ENCODE data around the gene THRB.
A peak's percentile ranks its signal among the peaks of the same experiment; 100 is the strongest.

THRB gene

DNA sequence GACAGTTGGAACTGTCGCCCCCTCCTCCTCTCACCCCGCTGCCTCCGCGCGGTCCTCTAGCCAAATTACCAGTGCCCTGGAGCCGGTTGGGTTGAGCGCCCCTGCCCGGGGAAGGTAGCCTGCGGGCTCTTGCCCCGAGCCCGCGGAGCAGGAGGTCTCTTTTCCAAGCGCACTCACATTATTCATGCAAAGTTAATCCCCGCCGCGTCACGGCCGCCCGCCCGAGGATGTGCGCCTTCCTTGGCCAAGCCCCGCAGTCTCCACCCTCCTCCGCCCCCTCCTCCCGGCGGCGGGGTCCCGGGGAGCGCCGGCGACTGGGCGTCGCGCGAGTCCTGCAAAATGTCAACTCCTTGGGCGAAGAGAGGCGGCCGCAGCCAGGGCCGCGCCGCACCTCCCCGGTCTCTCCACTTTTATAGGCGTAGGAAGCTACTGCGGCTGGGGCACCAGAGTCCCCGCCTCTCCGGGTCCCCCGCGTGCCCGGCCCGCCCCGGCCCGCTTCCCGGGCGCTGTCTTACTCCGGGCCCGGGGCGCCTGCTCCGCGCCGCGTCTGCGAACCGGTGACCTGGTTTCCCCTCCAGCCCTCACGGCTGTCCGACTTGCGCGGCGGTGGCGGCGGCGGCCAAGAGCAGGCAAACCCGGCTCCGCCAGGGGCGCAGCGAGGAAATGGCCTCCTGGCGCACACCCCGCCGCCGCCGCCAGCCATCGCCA, at the start of gene THRB:
TSS of gene THRB (minus strand) at position 233 of the 708 bp plus-strand sequence.
- peak; percentile 62 for DNase-seq

DNA sequence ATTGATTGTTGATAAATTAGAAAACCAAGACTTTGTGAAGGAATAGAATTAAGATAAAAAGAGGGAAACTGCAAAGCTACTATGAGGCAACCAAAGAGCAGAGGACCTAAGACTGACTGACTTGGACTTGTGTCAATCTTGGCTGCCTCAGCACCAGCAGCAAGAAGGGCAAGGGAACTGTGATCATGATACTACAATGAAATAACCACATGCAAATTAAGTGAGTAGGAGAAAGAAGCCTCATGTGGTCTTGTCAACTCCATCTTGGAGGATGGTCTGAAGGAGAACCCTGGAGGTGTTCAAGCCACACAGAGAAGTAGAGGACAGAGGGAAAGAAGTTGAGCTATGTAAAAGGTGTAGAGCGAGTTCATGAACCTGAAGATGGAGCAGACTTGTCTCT, 47.3 kb upstream of the THRB start:
- DNase-seq, result no peak

DNA sequence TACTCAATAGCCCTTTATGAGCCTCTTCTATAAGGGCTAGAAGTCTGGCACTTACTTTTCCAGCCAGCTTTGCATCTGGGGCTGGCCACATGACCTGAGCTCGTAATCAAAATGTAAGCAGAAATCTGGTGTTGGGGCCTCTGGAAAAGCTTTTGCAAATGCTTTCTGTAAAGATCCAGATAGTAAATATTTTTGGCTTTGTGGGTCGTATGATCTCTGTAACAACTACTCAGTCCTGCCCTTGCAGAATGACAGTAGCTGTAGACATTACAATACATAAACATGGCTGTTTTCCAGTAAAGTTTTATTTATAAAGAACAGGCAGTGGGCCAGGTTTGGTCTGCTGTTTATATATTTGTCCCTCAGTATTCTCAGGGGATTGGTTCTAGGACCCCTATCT, 46.2 kb upstream of the THRB start:
- no peak for DNase-seq

DNA sequence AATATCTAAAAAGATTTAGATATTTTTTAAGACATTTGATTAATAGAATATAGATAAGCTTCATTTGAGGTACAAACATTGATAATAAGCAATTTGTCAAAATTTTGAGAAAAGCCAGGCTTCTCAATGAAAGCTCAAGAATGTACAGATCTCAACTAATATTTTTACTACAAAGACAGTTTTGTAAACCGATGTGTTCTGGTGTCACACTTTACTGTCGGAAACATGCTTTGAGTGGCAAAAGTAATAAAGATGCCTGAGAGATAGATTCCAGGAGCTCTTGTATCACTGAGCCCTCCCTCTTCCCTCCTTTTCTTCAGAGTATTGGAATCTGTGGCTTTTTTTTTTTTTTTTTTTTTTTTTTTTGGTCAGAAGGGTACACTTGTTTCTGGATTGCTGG, 45.0 kb upstream of the THRB start:
- DNase-seq, result no peak

DNA sequence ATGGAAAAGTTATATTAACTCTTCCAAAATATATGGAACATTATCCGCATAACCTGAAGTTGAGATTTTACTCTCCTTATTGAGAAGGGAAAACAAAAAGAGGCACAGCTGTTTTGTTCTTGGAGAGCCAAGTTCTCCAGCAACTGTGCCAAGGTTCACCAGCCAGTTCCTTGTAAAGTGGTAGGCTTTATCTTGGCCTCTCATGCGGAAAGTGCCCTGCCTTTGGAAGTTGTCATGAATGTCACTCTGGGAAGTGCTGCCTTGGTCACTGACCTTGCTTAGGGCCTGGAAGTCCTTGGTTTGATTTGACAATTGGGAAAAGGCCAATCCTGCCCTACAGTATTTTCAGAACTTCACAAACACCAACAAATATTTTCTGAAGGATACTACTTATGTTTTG, 44.2 kb upstream of the THRB start:
- DNase-seq, result no peak

DNA sequence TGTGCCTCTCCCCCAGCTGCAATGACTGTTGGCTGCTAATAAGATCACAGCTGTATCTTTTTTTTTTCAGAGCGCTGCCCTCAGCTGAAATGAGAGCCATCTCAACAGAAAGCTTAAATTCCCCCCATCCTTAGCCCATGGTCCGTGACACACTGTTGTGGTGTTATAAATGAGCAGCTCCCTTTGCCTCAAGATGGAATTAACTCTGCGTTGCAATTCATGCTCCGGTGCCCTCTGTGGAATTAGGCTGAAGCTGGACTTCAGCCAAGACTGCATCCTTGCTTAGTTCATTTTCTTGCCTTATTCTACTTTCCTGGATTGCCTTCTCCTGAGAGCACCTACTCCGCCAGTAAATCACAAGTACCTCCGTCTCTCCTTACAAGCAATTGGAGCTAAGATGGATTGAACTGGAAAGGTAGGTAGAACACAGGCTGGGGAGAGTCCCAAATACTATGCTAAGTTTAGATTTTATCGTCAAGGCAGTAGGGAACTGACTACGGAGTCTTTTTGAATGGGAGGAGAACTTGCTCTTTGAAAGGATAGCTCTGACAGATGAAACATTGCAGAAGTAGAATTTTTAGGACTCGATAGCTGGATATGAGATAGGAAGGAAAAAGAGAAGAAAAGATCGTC, 39.0 kb upstream of the THRB start:
- DNase-seq, result no peak

DNA sequence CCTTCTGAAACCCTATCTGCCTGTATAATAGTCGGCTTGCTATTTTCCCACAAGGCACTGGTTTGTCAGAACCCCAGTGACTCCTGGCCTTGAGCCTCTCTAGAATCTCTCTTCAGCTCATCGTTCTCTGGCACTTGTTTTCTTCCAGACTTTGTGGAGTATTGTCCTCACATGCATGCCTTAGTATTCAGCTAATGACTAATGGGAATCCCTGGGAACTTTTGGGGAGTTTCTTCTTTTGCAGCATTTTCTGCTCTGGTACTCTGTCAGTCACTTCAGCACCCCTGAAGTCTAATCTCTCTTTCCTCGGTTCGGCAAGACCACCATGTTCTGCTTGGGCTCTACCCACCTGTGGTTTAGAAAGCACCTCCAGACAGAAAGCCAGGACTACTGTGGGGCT, 35.8 kb upstream of the THRB start:
- no peak for DNase-seq

DNA sequence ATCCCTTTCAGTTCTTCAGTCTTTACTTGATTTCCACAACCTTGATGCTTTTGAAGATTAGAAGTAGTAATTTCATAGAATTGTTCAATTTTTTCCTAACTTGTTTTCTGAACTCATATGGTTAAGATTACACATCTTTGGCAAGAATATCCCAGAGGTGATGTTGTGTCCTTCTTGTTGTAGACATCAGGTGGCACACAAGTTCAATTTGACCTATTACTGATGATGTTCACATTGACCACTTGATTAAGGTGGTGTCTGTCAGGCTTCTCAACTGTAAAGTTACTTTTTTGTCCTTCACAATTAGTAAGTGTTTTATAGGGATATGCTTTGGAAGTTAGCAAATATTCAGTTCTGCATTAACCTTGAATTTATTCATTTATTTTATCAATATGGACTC, 34.6 kb upstream of the THRB start:
- DNase-seq, result no peak

DNA sequence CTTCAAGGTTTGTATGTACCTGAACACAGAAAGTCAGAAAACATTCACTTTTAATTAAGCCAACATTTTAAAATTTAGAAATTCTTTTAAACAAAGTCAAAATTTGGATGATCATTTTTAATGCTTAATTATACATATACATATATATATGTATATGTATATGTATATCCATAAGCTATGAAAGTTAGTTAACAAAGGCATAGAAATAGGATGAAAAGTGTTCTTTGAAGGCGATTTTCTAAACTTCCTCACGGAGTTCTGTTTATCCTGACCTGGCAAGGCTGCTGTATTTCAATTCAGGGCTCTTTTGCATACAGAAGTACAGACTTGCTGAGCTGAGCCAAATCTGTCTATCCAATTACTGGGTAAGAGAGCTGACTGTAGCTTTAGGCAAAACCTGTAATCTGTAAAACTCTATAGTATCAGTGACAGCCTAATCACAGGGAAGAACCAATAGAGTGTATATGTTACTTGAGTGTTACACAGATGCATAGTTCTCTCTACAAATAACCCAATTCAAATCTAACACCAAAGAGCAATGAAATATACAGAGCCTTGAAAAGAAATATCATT, 32.1 kb upstream of the THRB start:
- no peak for DNase-seq

DNA sequence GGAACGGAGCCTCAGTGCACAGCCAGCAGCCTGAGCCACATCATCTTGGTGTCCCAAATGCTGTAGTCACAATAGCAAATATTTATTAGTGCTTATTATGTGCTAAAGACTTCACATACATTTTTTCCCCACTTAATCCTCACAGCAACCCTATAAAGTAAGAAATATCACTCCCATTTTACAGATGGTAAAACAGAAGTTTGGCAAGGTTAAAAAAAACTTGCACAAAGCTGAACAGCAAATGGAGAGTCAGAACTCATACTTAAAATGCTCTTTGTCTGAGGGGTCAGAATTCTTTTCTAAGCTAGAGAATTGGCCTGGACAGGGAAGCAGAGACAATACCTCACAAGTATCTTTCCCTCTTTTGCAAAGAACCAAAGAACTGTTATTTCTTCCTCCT, 30.9 kb upstream of the THRB start:
- no peak for DNase-seq

DNA sequence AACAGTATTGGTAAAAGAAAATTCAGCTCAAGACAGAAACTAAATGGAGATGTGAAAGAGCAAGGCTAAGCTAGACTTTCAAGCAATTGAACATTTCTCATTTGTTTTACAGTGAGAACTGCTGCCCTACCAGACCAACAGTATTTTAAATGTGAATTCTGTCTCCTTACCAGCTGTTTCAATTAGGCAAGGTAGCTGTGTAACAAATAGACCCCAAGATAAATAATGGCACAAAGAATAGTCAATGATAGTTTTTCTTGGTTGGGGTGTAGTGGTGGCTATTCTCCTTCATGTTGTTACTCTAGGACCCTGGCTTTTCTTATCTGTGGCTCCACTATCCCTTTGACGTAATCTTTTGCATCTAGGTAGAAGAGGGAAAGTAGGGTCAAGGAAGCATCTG, 30.4 kb upstream of the THRB start:
- no peak for DNase-seq

DNA sequence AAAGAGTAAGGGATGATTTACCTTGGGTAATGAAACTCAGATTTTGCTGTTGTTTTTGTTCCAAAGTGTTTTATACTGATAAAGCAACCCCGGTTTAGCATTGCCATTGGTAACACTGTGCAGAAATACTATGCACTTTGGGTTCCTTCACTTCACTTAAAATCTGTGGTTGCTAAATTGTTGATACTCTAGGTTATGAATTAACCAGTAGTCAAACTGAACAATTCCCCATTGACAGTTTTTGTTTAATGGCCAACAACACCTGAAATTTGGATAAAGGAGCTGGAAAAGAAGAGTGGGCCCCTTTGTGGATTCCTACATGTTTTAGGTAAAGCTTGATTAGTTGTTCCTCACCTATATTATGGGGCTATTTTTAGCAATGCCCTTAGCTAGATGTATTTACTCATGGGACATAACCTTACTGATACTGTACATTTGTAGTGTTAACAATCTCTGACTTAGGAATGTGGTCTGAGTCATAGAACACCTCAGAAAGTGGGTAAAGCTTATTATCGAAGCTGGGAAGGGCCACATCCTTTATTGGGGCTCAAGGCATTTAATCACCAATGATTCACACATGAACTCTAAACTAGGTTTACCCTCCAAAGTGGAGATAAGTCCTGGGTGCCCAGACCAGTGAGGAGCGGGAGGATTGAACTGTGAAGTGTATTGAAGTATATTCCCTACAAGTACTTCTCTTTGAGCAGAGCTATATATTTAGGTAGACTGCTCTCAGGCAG, 29.5 kb upstream of the THRB start:
- peak; percentile 24 for DNase-seq

DNA sequence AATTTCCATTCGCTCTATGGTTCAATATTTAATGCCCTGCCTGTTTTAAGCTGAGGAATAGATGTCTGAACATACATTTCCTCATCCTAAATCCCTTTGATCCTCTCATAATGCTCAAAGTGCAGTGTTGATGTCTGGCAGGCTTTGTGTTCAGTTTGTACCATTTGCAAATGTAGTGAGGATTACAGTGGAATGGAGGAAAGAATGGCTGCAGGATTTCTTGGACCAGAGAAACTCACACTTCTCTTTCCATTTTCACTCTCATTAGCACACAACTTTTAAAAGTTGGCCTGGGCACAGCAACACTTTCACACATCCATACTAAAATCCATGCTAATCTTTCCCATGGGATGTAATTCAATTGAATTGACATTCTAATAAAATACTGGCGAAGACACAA, 28.6 kb upstream of the THRB start:
- DNase-seq, result no peak

DNA sequence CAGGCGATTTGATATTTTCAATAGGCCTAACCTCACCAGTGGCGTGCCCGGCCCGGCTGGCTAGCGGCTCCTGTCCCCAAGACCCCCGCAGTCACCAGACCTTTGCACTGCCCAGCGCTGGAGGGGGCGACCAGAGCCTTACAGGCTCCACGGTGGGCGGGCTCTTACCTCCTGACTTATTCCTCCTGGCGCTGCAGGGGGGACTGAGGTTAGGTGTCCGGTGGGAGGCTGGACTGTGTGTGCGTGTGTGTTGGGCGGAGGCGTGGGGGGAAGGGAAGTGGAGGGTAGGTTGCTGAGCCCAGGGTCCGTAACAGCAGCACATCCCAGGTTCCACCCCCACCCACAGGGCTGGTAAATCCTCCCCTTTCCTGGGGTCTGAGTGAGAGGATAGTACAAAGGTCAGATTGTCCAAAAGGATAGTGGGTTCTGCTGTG, 27.5 kb upstream of the THRB start:
- DNase-seq, result no peak

DNA sequence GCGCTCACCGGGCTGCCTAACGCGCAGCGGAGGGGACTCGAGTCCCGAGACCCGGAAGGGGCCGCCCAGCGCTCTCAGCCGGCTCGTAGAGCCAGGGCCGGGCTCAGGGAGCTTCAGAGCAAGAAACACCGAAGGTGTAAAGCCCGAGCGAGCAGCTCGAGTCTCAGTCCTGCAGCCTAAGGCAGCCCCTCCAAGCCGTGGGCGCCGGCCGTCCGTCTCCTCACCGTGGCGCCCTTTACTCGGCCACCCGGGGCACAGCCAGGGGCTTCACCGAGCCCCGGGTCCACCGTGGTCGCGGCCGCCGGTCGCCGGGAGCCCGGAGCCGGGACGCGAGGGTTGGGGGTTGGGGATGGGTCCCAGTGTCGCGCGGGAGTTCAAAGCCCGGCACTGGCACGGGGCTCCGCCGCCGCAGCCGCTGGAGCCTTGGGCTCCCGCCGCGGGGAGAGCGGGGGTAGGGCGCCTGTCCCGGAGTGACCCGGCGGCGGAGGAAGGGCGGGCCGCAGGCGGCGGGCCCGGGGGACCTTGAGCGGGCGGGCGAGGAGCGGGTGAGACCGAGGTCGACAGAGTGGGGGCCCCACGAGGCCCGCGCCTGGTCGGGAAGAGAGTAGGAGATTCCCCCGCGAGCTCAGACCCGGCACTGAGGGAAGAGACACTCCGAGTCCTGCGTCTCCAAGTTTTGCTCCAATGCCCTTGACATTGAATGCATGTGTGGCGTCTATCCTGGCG, 26.9 kb upstream of the THRB start:
- peak; percentile 37 for DNase-seq

DNA sequence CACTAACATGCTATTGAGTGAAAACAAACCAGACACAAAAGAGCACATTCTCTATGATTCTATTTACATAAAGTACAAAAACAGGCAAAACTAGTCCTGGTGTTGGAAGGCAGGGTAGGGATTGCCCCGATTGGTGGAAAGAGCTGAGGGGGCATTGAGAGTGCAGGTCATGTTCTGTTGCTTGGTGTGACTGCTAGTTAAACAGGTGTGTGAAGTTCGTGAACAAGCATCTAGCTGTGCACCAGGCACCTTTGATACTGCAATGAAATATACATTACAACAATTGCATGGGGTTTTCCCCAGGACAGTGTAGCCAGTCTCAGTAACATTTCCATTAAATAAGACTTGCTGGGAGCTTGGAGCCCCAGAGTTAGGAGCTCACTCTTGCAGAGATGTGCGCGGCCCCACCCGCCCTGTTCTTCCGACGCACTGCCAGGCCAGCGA, 26.3 kb upstream of the THRB start:
- no peak for DNase-seq

DNA sequence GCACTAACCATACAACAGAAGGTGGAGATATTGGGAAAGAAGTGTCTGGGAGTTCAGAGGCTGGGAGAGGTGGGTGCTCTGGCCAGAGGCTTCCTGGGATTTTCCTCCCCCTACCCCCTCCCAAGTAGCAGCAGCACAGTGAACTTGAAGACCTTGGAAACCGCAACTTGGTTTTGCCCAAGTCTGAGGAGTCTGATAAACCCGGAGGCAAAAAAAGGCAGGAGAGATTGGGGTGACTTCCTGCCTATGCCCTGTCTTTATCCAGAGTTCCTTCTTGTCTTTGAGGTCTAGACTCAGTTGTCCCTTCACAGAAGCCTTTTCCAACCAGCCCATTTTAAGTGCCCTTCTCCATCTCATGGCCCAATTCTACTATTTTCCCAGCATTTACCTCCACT, 25.4 kb upstream of the THRB start:
- DNase-seq, result no peak

DNA sequence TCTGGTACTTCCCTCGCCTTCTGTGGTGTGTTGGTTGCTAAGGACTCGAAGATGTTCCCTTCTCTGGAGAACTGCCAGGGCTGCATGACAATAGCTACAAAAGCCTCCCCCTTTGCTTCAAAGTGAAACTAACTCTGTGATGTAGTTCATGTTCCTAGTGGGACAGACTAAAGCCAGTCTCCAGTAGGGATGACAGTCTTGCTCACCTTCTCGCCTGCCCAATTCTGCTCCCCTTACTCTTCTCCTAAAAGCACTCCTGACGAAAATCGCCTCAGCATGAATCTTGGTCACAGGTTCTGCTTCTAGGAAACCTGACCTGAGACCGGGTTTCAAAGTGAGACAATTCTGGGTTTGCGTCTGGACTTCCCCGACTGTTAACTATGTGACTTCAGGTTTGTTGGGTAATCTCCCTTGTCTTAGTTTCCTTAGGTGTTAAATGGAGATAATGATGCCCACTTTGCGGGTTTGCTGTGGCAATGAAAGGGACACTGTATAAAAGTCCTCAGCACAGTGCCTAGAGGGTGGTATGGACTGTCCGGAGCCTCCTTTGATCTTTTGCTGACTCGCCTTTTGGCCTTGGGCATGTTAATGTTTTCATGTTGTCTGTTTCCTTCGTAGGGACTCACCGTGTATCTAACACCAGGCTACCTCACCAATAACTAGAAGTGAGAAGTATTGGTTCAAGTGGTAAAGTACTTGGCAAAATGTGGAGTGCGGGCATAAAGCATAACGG, 24.9 kb upstream of the THRB start:
- peak; percentile 38 for DNase-seq

DNA sequence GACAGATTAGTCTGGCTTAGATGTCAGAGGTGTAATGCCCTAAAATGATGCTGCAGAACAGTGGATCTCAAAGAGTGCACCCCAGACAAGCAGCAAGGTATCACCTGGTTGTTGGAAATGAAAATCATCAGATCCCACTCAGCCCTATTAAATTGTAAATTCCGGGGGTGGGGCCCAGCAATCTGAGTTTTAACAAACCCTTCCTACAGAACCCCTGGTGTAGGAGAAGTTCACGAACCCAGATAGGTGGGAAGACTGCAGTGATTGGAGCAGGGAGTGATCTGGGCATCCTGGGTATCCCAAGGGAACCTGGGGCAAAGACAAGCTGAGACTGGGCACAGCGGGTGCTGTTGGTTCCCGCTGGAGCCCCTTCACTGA, 24.3 kb upstream of the THRB start:
- DNase-seq, result no peak

DNA sequence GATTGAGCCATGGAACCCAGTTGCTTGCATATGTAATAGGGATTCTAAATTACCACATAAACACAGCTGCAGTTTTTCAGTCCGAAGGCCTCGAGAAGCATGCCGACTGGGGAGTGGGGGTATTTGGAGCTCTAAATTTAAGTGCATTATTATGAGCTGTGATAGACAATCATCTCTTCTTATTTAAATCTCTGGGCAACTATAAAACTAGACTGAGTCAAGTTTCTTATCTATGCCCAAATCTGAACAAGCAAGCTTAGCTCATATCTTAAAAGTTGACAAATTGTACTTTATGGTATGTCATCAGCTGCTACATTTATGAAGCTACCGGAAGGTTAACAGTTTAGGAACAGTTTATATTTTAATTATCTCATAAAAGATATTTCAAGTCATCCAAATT, 19.5 kb upstream of the THRB start:
- DNase-seq, result peak; percentile 47

DNA sequence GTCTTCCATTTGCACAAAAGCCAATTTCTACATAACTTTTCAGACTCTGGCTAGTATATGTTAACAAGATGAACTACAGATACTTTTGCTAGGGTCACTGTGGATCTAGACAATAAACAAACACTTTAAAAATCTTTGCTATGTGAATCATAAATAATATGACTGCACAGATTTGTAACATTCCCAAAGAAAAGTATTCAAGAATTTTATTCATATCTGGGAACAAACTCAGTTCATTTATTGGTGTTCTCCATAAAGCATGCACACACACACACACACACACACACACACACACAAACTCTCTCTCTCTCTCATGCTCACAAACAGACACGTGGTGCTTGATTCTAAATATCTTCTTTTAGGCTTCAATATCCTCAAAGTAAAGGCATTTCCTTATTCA, 18.8 kb upstream of the THRB start:
- peak; percentile 70 for DNase-seq

DNA sequence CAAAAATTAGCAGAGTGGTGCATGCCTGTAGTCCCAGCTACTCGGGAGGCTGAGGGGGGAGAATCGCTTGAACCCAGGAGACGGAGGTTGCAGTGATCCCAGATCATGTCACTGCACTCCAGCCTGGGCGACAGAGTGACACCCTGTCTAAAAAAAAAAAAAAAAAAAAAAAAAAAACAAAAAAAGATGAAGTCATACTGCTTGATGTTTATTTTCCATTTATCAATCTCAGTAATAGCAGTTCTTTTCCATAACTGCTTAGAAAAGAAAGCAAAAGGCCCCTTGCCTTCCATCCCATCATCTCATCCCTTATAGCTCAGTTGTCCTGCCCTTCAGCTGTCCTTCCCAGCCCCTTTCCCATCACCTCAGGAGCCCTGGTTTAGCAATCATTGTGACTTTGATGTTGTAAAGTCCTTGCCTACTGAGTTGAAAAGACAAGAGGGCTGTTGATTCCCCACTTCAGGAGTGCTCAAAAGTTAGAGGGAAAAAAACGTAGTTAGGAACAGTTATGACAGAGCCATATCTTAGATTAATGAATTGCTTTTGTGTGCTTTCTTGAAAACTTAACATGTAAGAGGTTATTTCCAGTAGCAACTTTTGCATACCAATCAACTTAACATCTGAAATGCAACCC, 18.0 kb upstream of the THRB start:
- DNase-seq, result no peak

All from fibroblast of skin of right quadriceps (primary cell).